K562 (cell line): ENCODE measurements around the gene SORL1-AS1.
"Not testable (repeated sequence)": the region's sequence is repeated elsewhere in the genome, so short reads cannot be mapped to it uniquely, and the experiment has no call there.

Experiments
- ATAC-seq: fragments of 200-7000 bp; cut with Tn5 transposase; 3 replicates; pipeline ENCODE4 v1.9.1; 2020; ENCODE audit warnings: moderate library complexity
- BruUV-seq: library from RNA; stranded (reverse); fragments of 400-500 nt; replicated peaks from 2 replicates; lab custom pipeline; 2021; lab: Mats Ljungman, UMichigan
- CTCF ChIA-PET: fragments of 300-600 bp; formaldehyde crosslinking; extraction: SDS; loops from one replicate; lab custom pipeline; 2021; ENCODE audit warnings: low intra/inter-chr PET ratio; lab: Yijun Ruan, JAX
- POLR2A ChIA-PET: fragments of 300-600, 350-650 bp; sonication (Branson Sonifier 250); formaldehyde crosslinking; extraction: SDS; loops from one replicate; lab custom pipeline; 2021; ENCODE audit warnings: antibody characterized with exemption, inconsistent platforms; lab: Yijun Ruan, JAX
- DNase-seq, 4 experiments: peaks; one replicate each; pipeline versions ENCODE4 v3.0.0 to v3.0.0-alpha.2; 2011 to 2018; ENCODE audit warnings: low spot score in 3 of 4, mixed read lengths in 3 of 4; ENCODE audit errors: extremely low read depth in 1 of 4
- FAIRE-seq: peaks from 2 replicates; lab custom pipeline; 2011; peaks lifted over from hg19 to GRCh38; lab: Jason Lieb, UNC
- H2AFZ ChIP-seq: 2 replicates; pipeline ENCODE4 v1.6.0; 2011; ENCODE audit warnings: low read depth, low read length, control low read depth, inconsistent platforms
- H3K27ac ChIP-seq: fragments of 200-600 bp; 3 replicates; pipeline ENCODE4 v1.8.0; 2011; ENCODE audit warnings: low read depth, mild to moderate bottlenecking, control low read depth, inconsistent platforms, low read length, moderate library complexity, mixed read lengths; ENCODE audit errors: extremely low read depth
- H3K27me3 ChIP-seq, 2 experiments: fragments of 300-600 bp in 1 of 2; 2 replicates in 1 of 2; 3 replicates in 1 of 2; pipeline versions ENCODE4 v1.6.0 to v1.8.0; 2011; ENCODE audit warnings: inconsistent platforms in 2 of 2, low read length in 2 of 2, mild to moderate bottlenecking in 1 of 2, mixed read lengths in 1 of 2, moderate library complexity in 1 of 2; ENCODE audit not compliant: control insufficient read depth in 2 of 2, insufficient read depth in 2 of 2
- H3K36me3 ChIP-seq: fragments of 300-600 bp; 3 replicates; pipeline ENCODE4 v1.8.0; 2011; ENCODE audit warnings: mild to moderate bottlenecking, low read length, inconsistent platforms; ENCODE audit not compliant: control insufficient read depth, insufficient read depth
- H3K4me1 ChIP-seq, 2 experiments: fragments of 200-600 bp in 1 of 2; replicated peaks in 1 of 2; 2 replicates in 1 of 2; 3 replicates in 1 of 2; pipeline versions ENCODE4 v1.5.1 to v1.8.0; 2011; ENCODE audit warnings: inconsistent platforms in 2 of 2, low read length in 2 of 2, mild to moderate bottlenecking in 1 of 2, mixed read lengths in 1 of 2, moderate library complexity in 1 of 2; ENCODE audit not compliant: control insufficient read depth in 2 of 2, insufficient read depth in 2 of 2
- H3K4me2 ChIP-seq: 2 replicates; pipeline ENCODE4 v1.6.1; 2011; ENCODE audit warnings: low read length, control low read depth, inconsistent platforms, mixed read lengths; ENCODE audit not compliant: insufficient read depth
- H3K4me3 ChIP-seq: fragments of 200-600 bp; sonication (generic), shearing (Covaris generic); 2 replicates; pipeline ENCODE4 v1.5.1; 2016; ENCODE audit warnings: control low read depth, inconsistent platforms
- H3K79me2 ChIP-seq: fragments of 200-600 bp; 3 replicates; pipeline ENCODE4 v1.8.0; 2011; ENCODE audit warnings: low read length, inconsistent platforms; ENCODE audit not compliant: control insufficient read depth, insufficient read depth
- H3K9ac ChIP-seq, 2 experiments: 2 replicates each; pipeline versions ENCODE4 v1.6.0 to v1.6.1; 2011; ENCODE audit warnings: low read depth in 2 of 2, low read length in 2 of 2, control low read depth in 1 of 2, inconsistent platforms in 1 of 2, mild to moderate bottlenecking in 1 of 2, mixed read lengths in 1 of 2; ENCODE audit not compliant: insufficient read depth in 1 of 2
- H3K9me1 ChIP-seq: one replicate; pipeline ENCODE4 v1.6.0; 2011; ENCODE audit warnings: inconsistent platforms, mild to moderate bottlenecking, low read length, moderate library complexity; ENCODE audit not compliant: control insufficient read depth, insufficient read depth
- H3K9me3 ChIP-seq: replicated peaks from 2 replicates; pipeline ENCODE4 v1.5.1; 2011; ENCODE audit warnings: low read depth, low read length, inconsistent platforms; ENCODE audit not compliant: control insufficient read depth, insufficient read depth
- H4K20me1 ChIP-seq: replicated peaks from 2 replicates; pipeline ENCODE4 v1.6.1; 2011; ENCODE audit warnings: low read length, inconsistent platforms, mixed read lengths; ENCODE audit not compliant: control insufficient read depth, insufficient read depth
- ARNT ChIP-seq, 2 experiments: fragments of 450-650 bp; IDR thresholded peaks; 2 replicates each; pipeline ENCODE4 v1.6.1; 2016; ENCODE audit warnings: mild to moderate bottlenecking in 1 of 2
- DLX4 ChIP-seq: fragments of 250-450 bp; sonication (Bioruptor Pico); IDR thresholded peaks from 2 replicates; pipeline ENCODE4 v1.6.1; 2021; ENCODE audit warnings: mild to moderate bottlenecking
- KLF16 ChIP-seq: IDR thresholded peaks from 2 replicates; pipeline ENCODE4 v1.6.1; 2016; ENCODE audit warnings: antibody characterized with exemption
- NFXL1 ChIP-seq: fragments of 450-650 bp; formaldehyde crosslinking; IDR thresholded peaks from 2 replicates; pipeline ENCODE4 v1.4.0; 2021; ENCODE audit warnings: mild to moderate bottlenecking
- NR2C2 ChIP-seq, 2 experiments: fragments of 200-800 bp in 1 of 2; sonication (Bioruptor generic) in 1 of 2; sonication (generic) in 1 of 2; formaldehyde crosslinking in 1 of 2; IDR thresholded peaks; 2 replicates each; pipeline versions ENCODE4 v1.6.1 to v1.8.0; 2016 to 2022; ENCODE audit warnings: mild to moderate bottlenecking in 1 of 2, missing compliant biosample characterization in 1 of 2, missing genetic modification characterization in 1 of 2, missing genetic modification reagents in 1 of 2
- PHB2 ChIP-seq: fragments of 450-650 bp; IDR thresholded peaks from 2 replicates; pipeline ENCODE4 v1.6.1; 2017; ENCODE audit warnings: low read depth
- RBM15 ChIP-seq: fragments of 200-400 bp; formaldehyde crosslinking; IDR thresholded peaks from 2 replicates; pipeline ENCODE4 v1.6.1; 2018; ENCODE audit warnings: mild to moderate bottlenecking, low read length, moderate library complexity; ENCODE audit not compliant: insufficient read depth
- SAFB ChIP-seq: fragments of 200-400 bp; formaldehyde crosslinking; IDR thresholded peaks from 2 replicates; pipeline ENCODE4 v1.6.1; 2017; ENCODE audit warnings: low read depth, low read length, borderline replicate concordance
- WHSC1 ChIP-seq: IDR thresholded peaks from one replicate; pipeline ENCODE4 v1.6.1; 2012; ENCODE audit warnings: low read length, control low read depth, inconsistent platforms
- ZNF274 ChIP-seq: IDR thresholded peaks from 2 replicates; pipeline ENCODE4 v1.6.1; 2011; ENCODE audit warnings: low read depth, mild to moderate bottlenecking, low read length, moderate library complexity, borderline replicate concordance
- WGBS: fragments of 100-300 bp; shearing (Covaris generic); methylation state at CpG from one replicate; pipeline ENCODE4 v1.1.6; 2016; ENCODE audit warnings: low coverage, mixed read lengths; ENCODE audit not compliant: insufficient coverage; ENCODE audit errors: missing lambda C conversion rate; 5-methylcytosine and 5-hydroxymethylcytosine counted together
- in situ Hi-C: fragments of 300-500 bp; cut with MboI; formaldehyde crosslinking; loops from 4 replicates; pipeline ENCODE4 v1.15.0; 2018; ENCODE audit warnings: inconsistent platforms, mixed read lengths
- intact Hi-C: fragments of 100-400 bp; cut with micrococcal nuclease; formaldehyde crosslinking; loops from 2 replicates; pipeline ENCODE4 v1.14.2; 2022

Gene SORL1-AS1

GRCh38 chr11:121482231-121483129 lies 29.7 kb upstream of the SORL1-AS1 start:
- Histone ChIP-seq H3K9me1 (no peaks in the 10 kb centered on the region), H3K79me2 (no peaks in the 10 kb centered on the region), H3K9ac (no peak overlapping the region), H3K36me3 (no peaks in the 10 kb centered on the region), H3K27me3 (peaks cover 0 to 13% of the 10 kb centered on the region in 2 experiments; a peak in 2 of 5 replicates), H3K9me3 (no peaks in the 10 kb centered on the region), H3K4me3 (no peak overlapping the region), H3K4me2 (no peak overlapping the region), H3K27ac (no peak overlapping the region), H2AFZ (no peak overlapping the region), H4K20me1 (no peaks in the 10 kb centered on the region), H3K4me1 (no peaks in the 10 kb centered on the region)
- in situ Hi-C loops (no loop called here), intact Hi-C loops (no loop called here)
- ChIA-PET POLR2A (interaction anchor here (0.6 to 0.7 kb wide), 2 partner anchors 25 to 182 kb away, joined by 3 read pairs; no protein-coding TSS in a partner anchor), CTCF (no interaction called here)
- TF ChIP-seq PHB2 (no peak), RBM15 (no peak), WHSC1 (no peak), NR2C2 (CRISPR knock-in tag; IDR thresholded peaks at IDR 0.05) (no peak), NR2C2 (tag; IDR thresholded peaks at IDR 0.05) (no peak), ARNT (IDR thresholded peaks at IDR 0.05) (no peak), KLF16 (no peak), DLX4 (CRISPR knock-in tag) (no peak), NFXL1 (no peak), SAFB (no peak), ZNF274 (no peak)
- DNase-seq (no peak), FAIRE-seq (no peak), ATAC-seq (no peak)
- no TSS peak for BruUV-seq
- WGBS = 0% methylated on average over 9 of the region's 9 CpGs

- H3K4me1 ChIP-seq, CTCF ChIA-PET, H3K9ac ChIP-seq, H3K4me3 ChIP-seq, H2AFZ ChIP-seq, H3K79me2 ChIP-seq, FAIRE-seq, intact Hi-C loops, H4K20me1 ChIP-seq, ATAC-seq, DNase-seq, H3K4me2 ChIP-seq, BruUV-seq, H3K9me3 ChIP-seq, in situ Hi-C loops, H3K9me1 ChIP-seq, H3K27ac ChIP-seq, H3K36me3 ChIP-seq: not testable (repeated sequence)
- 0% methylated on average over 2 of the region's 2 CpGs for WGBS
- H3K27me3 ChIP-seq = peaks cover 0 to 13% of the 10 kb centered on the region in 2 experiments; a peak in 2 of 5 replicates
- POLR2A ChIA-PET = interaction anchor here (0.7 kb wide), 1 partner anchor 26 kb away, joined by 3 read pairs; no protein-coding TSS in a partner anchor
Measured at GRCh38 chr11:121481484-121482230, 28.9 kb upstream of the SORL1-AS1 start.
